Spleen (tissue), 11 donors: ENCODE measurements around the gene CRIP1. TPM values are rescaled to one million over a fixed set of nuclear protein-coding genes. Genes with fewer than 3 reads are reported as not detected.

Source experiments
- DNase-seq: peaks from one replicate; pipeline ENCODE4 v3.0.0-alpha.2; 2020
- H3K27ac ChIP-seq, 8 donors: fragments of 200-600 bp; sonication (generic) in 7 of 8; 1 replicate in 4 of 8; 2 replicates in 4 of 8; pipeline versions ENCODE4 v1.5.0 to v1.8.0; 2016 to 2021; ENCODE audit warnings: inconsistent platforms in 4 of 8, mild to moderate bottlenecking in 4 of 8, moderate library complexity in 1 of 8
- H3K27me3 ChIP-seq, 7 donors: fragments of 200-600 bp; sonication (generic) in 6 of 7; replicated peaks in 1 of 7; 1 replicate in 4 of 7; 2 replicates in 3 of 7; pipeline versions ENCODE4 v1.5.0 to v1.8.0; 2016 to 2021; ENCODE audit warnings: inconsistent platforms in 3 of 7, mild to moderate bottlenecking in 1 of 7
- H3K36me3 ChIP-seq, 6 donors: fragments of 200-600 bp; sonication (generic) in 5 of 6; 1 replicate in 4 of 6; 2 replicates in 2 of 6; pipeline versions ENCODE4 v1.5.0 to v1.8.0; 2016 to 2021; ENCODE audit warnings: inconsistent platforms in 2 of 6
- H3K4me1 ChIP-seq, 6 donors: fragments of 200-600 bp; sonication (generic) in 5 of 6; 1 replicate in 3 of 6; 2 replicates in 3 of 6; pipeline versions ENCODE4 v1.5.0 to v1.8.0; 2016 to 2021; ENCODE audit warnings: inconsistent platforms in 3 of 6
- H3K4me3 ChIP-seq, 8 donors: fragments of 200-600 bp; sonication (generic) in 7 of 8; 1 replicate in 4 of 8; 2 replicates in 4 of 8; pipeline versions ENCODE4 v1.5.0 to v1.8.0; 2016 to 2021; ENCODE audit warnings: inconsistent platforms in 4 of 8, mild to moderate bottlenecking in 4 of 8, moderate library complexity in 2 of 8
- H3K9me3 ChIP-seq, 8 donors: fragments of 200-600 bp; sonication (generic) in 7 of 8; 1 replicate in 4 of 8; 2 replicates in 4 of 8; pipeline versions ENCODE4 v1.5.0 to v1.8.0; 2016 to 2021; ENCODE audit warnings: inconsistent platforms in 4 of 8
- POLR2A ChIP-seq, 3 donors: fragments of 450-650 bp; IDR thresholded peaks; one replicate each; pipeline ENCODE4 v1.5.1; 2017; ENCODE audit warnings: antibody characterized with exemption in 3 of 3, mild to moderate bottlenecking in 1 of 3
- POLR2AphosphoS5 ChIP-seq, 3 donors: sonication (generic); formaldehyde crosslinking; IDR thresholded peaks; one replicate each; pipeline ENCODE4 v1.5.1; 2017; ENCODE audit warnings: antibody characterized with exemption in 3 of 3
- WGBS, 5 donors: extraction: QIAGEN DNeasy Blood & Tissue Kit in 3 of 5; methylation state at CpG; one replicate each; pipeline versions ENCODE4 v1.1.5 to v1.1.7; 2013 to 2018; 5-methylcytosine and 5-hydroxymethylcytosine counted together
- intact Hi-C: fragments of 100-400 bp; cut with DNase I; formaldehyde crosslinking; loops from one replicate; pipeline ENCODE4 v1.15.0; 2023; ENCODE audit warnings: low total_unique reads
- polyA plus RNA-seq, 3 donors: library from polyadenylated mRNA; stranded (reverse); fragments of 200-250 nt; gene quantifications; one replicate each; pipeline ENCODE4 v1.2.1, GENCODE V29; 2013
- total RNA-seq, 7 donors: library from RNA; depleted of rRNA in 3 of 7; stranded (reverse); fragments of >200 nt in 3 of 7; fragmentation: NEBNext Ultra II Directional in 4 of 7; extraction: Animal tissue kit (Norgen Biotek cat#: 25700) in 4 of 7; gene quantifications; one replicate each; pipeline versions ENCODE4 v1.1.0 to v1.2.1, GENCODE V29; 2016 to 2021
- TF ChIP-seq, protein P1 (sequence below), 11 experiments: fragments of 200-600 bp in 7 of 11; fragments of 450-650 bp in 4 of 11; sonication (generic) in 4 of 11; IDR thresholded peaks in 8 of 11; conservative IDR thresholded peaks in 3 of 11; 1 replicate in 7 of 11; 2 replicates in 4 of 11; pipeline versions ENCODE4 v1.4.0 to v1.8.0; 2016 to 2021; ENCODE audit warnings: antibody characterized with exemption in 11 of 11, inconsistent platforms in 4 of 11, mild to moderate bottlenecking in 1 of 11
- donor health status: healthy with polysubstance abuse.
- donor health status: DM: no; HTN: no; CAD: no; lungs with moderate emphysema.
- donor health status: DM: no; HTN: no; CAD: no.
- donor health status: Bipolar disorder and iron deficiency.
- donor health status: healthy.
- donor health status: DM: no; HTN: no; CAD: no.
- donor health status: DM: yes; HTN: yes; CAD: no.

The CRIP1 gene
- total and polyA plus RNA-seq, 10 donors, result 20.5 to 349 (median 65.3) TPM

DNA sequence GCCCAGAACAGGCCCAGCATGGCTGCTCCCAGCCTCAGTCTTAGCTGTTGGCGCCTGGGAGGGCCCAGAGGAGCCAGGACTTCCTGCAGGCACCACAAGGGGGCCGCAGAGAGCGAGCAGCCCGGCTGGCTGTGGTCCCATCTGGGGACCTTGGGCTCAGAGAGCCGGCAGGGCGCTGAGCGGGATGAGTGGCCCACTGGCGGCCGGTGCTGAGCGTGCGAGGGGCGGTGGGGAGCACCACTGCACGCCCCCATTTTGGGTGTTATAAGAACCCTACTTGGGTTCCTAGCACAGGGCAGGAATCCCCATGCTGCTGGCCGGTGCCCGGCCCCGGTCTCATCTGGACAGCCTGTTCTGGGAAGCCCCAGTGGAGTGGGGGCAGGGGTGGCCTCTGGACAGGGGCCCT lies 38.0 kb upstream of the CRIP1 start:
- Histone ChIP-seq H3K4me1 (peaks cover 4 to 19% (median 12%) of the 10 kb centered on the region in 6 donors), H3K9me3 (no peaks in the 10 kb centered on the region), H3K4me3 (no peak overlapping the region), H3K27me3 (no peaks in the 10 kb centered on the region), H3K27ac (peak overlapping the region in 2 of 8 donors; percentile 14 to 16), H3K36me3 (peaks cover 0 to 71% (median 32%) of the 10 kb centered on the region in 6 donors)
- TF ChIP-seq POLR2AphosphoS5 (IDR thresholded peaks at IDR 0.05) (peak; percentile 51 to 76 (median 66)), POLR2A (IDR thresholded peaks at IDR 0.05) (no peak)
- TF ChIP-seq, protein P1, sequence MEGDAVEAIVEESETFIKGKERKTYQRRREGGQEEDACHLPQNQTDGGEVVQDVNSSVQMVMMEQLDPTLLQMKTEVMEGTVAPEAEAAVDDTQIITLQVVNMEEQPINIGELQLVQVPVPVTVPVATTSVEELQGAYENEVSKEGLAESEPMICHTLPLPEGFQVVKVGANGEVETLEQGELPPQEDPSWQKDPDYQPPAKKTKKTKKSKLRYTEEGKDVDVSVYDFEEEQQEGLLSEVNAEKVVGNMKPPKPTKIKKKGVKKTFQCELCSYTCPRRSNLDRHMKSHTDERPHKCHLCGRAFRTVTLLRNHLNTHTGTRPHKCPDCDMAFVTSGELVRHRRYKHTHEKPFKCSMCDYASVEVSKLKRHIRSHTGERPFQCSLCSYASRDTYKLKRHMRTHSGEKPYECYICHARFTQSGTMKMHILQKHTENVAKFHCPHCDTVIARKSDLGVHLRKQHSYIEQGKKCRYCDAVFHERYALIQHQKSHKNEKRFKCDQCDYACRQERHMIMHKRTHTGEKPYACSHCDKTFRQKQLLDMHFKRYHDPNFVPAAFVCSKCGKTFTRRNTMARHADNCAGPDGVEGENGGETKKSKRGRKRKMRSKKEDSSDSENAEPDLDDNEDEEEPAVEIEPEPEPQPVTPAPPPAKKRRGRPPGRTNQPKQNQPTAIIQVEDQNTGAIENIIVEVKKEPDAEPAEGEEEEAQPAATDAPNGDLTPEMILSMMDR (IDR thresholded peaks at IDR 0.05 in 8 of 11, conservative IDR thresholded peaks at IDR 0.05 in 3 of 11), result peak; percentile 50 to 97 (median 90)
- WGBS, 5 donors, result 37 to 66% (median 52%) methylated on average over 7 to 16 of the region's 16 CpGs; no CpG with 5 or more reads in 1 of the 5 donors
- DNase-seq, result peak; percentile 90
- intact Hi-C loops, result no loop called here

DNA sequence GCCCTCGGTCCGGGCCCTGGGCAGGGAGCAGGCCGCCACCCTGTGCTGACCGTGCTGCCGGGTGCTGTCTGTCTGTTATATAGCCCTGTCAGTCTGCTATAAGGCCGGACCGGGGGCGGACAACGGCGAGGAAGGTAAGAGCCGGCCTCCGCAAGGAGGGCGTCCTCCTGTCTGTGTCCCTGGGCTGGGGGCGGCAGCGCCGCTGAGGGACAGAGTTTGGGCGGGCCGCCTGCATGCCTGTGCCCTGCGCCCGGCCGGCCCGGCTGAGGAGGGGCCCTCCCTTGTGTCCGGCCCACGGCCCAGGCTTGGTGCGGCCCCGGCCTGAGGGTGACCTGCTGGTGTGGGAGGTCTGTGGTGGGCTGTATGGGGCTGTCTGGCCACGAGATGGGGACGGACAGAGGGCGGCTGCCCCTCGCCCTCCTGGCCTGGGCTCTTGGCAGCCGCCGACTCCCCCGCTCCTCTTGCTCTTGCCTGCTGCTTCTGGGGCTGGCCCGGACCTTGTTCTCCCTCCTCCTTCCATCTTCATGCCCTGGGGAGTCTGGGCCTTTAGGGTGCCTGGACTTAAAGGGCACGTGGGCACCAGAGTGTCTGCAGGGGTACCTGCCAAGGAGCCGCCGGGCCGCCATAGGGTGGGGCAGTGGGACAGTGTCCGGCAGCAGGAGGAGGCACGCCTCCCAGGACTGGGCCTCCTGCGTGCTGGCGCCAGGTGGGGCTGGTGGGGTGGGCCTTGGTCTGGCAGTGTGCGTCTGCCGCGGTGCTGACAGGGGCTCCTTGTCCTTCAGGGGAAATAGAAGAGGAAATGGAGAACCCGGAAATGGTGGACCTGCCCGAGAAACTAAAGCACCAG lies 37.2 kb upstream of the CRIP1 start:
- intact Hi-C loops, result no loop called here
- H3K4me3 ChIP-seq, result no peak overlapping the region
- peaks cover 0 to 79% (median 40%) of the 10 kb centered on the region in 6 donors for H3K36me3 ChIP-seq
- DNase-seq, result no peak
- no peak overlapping the region for H3K27ac ChIP-seq
- H3K4me1 ChIP-seq, result peaks cover 4 to 19% (median 12%) of the 10 kb centered on the region in 6 donors
- 85 to 92% (median 92%) methylated on average over 20 to 47 of the region's 47 CpGs for WGBS, 5 donors
- TF ChIP-seq POLR2A (IDR thresholded peaks at IDR 0.05), result no peak
- TF ChIP-seq, protein P1 (IDR thresholded peaks at IDR 0.05 in 8 of 11, conservative IDR thresholded peaks at IDR 0.05 in 3 of 11), result no peak
- no peak for TF ChIP-seq POLR2AphosphoS5 (IDR thresholded peaks at IDR 0.05)
- H3K9me3 ChIP-seq, result no peaks in the 10 kb centered on the region
- no peaks in the 10 kb centered on the region for H3K27me3 ChIP-seq

GRCh38 chr14:105450123-105450505 lies 36.6 kb upstream of the CRIP1 start:
- 84 to 94% (median 88%) methylated on average over 16 to 22 of the region's 22 CpGs for WGBS, 5 donors
- intact Hi-C loops, result no loop called here

More at GRCh38 chr14:105450123-105450505, 36.6 kb upstream of the CRIP1 start:
- no peak overlapping the region for H3K27ac ChIP-seq
- H3K4me1 ChIP-seq, result peaks cover 4 to 19% (median 12%) of the 10 kb centered on the region in 6 donors
- peaks cover 0 to 85% (median 46%) of the 10 kb centered on the region in 6 donors for H3K36me3 ChIP-seq
- no peaks in the 10 kb centered on the region for H3K9me3 ChIP-seq
- peak in 1 of 3 donors; percentile 9 for TF ChIP-seq POLR2AphosphoS5 (IDR thresholded peaks at IDR 0.05)
- TF ChIP-seq, protein P1 (IDR thresholded peaks at IDR 0.05 in 8 of 11, conservative IDR thresholded peaks at IDR 0.05 in 3 of 11), result no peak
- DNase-seq, result no peak
- H3K4me3 ChIP-seq, result no peak overlapping the region
- H3K27me3 ChIP-seq, result no peaks in the 10 kb centered on the region
